ENCODE results near the gene TANGO2.

DNA sequence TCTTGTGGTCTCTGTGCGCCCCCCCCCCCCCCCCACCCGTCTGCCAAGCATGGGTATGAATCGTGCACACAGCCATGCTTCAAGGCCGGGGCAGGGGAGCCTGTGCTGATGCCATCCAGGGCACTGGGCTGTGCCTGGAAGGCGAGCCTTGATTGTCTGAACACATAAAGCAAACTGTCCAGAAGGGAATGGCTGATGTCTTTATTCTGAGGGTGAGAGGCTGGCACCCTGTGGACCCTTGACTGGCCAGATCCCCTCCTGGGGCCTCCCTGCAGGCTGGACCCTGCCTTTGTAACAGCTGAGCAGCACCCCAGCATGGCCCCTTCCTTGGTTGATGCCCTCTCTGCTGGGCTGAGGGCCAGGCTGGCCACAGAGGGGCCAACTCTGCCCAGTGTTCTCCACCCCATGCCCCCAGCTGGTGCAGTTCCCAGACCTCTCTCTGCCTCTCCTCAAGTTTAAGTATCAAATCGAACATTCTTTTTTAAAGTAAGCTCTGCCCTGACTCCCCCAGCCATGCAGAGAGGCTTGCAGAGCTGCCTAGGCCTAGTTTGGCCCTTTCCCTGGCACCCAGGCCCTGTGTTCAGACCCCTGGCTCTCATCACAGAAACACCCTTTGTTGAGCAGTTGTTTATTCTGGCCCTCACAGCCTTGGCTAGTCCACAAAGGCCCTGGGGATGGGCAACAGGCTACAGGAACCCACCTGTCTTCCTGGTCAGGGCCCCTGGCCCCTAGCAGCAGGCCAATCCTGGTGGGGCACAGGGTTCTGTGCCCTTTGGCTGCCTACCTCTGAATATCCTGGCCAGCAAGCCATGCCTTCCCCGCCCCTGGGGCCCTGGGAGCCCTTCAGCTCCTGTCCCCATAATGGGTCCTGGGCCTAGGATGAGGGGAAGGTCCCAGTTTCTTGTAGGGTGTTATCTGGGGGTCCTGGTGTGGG lies 91.0 kb downstream of the TANGO2 start:
- TF ChIP-seq TARDBP (IDR thresholded peaks at IDR 0.05), result no peak
- TF ChIP-seq FOXK2 (IDR thresholded peaks at IDR 0.05), result no peak
- TF ChIP-seq SUZ12 (IDR thresholded peaks at IDR 0.05), result no peak
- no peak for TF ChIP-seq BHLHE40 (IDR thresholded peaks at IDR 0.05; ENCODE audit: borderline replicate concordance)
- TF ChIP-seq HDGF (IDR thresholded peaks at IDR 0.05; ENCODE audit: borderline replicate concordance), result no peak
- no peak for TF ChIP-seq FOXM1 (IDR thresholded peaks at IDR 0.05; ENCODE audit: borderline replicate concordance)
- no peak for TF ChIP-seq LEF1 (IDR thresholded peaks at IDR 0.05; ENCODE audit: borderline replicate concordance)
- TF ChIP-seq, protein P1, sequence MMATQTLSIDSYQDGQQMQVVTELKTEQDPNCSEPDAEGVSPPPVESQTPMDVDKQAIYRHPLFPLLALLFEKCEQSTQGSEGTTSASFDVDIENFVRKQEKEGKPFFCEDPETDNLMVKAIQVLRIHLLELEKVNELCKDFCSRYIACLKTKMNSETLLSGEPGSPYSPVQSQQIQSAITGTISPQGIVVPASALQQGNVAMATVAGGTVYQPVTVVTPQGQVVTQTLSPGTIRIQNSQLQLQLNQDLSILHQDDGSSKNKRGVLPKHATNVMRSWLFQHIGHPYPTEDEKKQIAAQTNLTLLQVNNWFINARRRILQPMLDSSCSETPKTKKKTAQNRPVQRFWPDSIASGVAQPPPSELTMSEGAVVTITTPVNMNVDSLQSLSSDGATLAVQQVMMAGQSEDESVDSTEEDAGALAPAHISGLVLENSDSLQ (IDR thresholded peaks at IDR 0.05), result no peak
- TF ChIP-seq FOXA1 (IDR thresholded peaks at IDR 0.05), result no peak
- no peak for TF ChIP-seq SP1 (IDR thresholded peaks at IDR 0.05)
- TF ChIP-seq ARNT (IDR thresholded peaks at IDR 0.05), result no peak
- no peak for TF ChIP-seq NFRKB (IDR thresholded peaks at IDR 0.05)
- no peak; the same call in 1 of the 2 replicates for TF ChIP-seq ELF4 (IDR thresholded peaks at IDR 0.05)
